PFSK-1 (cell line): ENCODE data around the gene CCDC61.

Source experiments
- FOXP2 ChIP-seq: optimal IDR thresholded peaks from 2 replicates; pipeline ENCODE3; 2011; ENCODE audit warnings: borderline replicate concordance, control low read depth, inconsistent platforms; ENCODE audit not compliant: insufficient read depth; ENCODE audit errors: extremely low read length, extremely low read depth
- POLR2AphosphoS5 ChIP-seq: IDR thresholded peaks from 2 replicates; pipeline ENCODE4 v1.6.1; 2012; ENCODE audit warnings: low read depth, mild to moderate bottlenecking, control low read depth, low read length, moderate library complexity
- SIN3A ChIP-seq: IDR thresholded peaks from 2 replicates; pipeline ENCODE4 v1.6.1; 2012; ENCODE audit warnings: mild to moderate bottlenecking, low read length, moderate library complexity, borderline replicate concordance; ENCODE audit not compliant: insufficient read depth
- TAF1 ChIP-seq: IDR thresholded peaks from 2 replicates; pipeline ENCODE4 v1.6.1; 2012; ENCODE audit warnings: low read length, control low read depth, borderline replicate concordance; ENCODE audit not compliant: insufficient read depth
- TF ChIP-seq, protein P1 (sequence below), 2 experiments: IDR thresholded peaks; 2 replicates each; pipeline versions ENCODE4 v1.6.1 to v1.8.0; 2011 to 2012; ENCODE audit warnings: low read depth in 2 of 2, low read length in 2 of 2, control low read depth in 1 of 2, inconsistent platforms in 1 of 2, mild to moderate bottlenecking in 1 of 2, moderate library complexity in 1 of 2; ENCODE audit not compliant: insufficient read depth in 1 of 2

Gene CCDC61

DNA sequence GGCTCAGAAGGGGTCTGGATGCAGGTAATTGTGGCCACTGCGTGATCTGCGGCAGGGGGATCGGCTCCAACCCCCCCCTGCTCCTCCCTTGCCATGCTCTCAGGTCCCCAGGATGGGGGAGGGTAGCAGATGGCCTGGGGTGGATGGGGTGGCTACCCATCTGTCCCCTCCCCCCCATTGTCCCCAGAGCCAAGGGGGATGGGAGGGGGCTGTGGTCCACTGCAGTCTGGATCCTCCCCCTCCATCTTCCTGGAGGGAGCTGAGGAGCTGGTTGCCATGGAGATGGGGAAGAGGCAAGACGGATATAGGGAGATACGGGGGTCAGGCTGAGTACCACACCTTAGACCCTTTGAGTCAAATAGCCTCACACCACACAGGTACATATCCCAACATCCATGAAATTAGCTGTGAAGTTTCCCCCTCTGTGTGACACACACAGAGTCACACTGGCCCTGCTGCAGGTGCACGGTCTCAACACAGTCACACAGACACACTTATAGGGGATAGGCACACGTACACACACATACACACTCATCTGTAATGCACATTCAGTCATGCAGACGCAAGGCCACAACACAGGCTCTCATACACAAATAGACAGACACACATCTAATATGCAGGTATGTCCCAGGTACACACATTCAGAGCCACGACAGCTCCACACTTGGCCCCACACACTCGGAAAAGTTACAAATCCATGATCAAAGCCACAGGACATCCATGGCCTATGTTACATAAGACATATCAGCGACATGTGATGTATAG lies 19.8 kb upstream of the CCDC61 start:
- TF ChIP-seq FOXP2 (no peak), TAF1 (no peak), POLR2AphosphoS5 (no peak), SIN3A (no peak)
- TF ChIP-seq, protein P1, sequence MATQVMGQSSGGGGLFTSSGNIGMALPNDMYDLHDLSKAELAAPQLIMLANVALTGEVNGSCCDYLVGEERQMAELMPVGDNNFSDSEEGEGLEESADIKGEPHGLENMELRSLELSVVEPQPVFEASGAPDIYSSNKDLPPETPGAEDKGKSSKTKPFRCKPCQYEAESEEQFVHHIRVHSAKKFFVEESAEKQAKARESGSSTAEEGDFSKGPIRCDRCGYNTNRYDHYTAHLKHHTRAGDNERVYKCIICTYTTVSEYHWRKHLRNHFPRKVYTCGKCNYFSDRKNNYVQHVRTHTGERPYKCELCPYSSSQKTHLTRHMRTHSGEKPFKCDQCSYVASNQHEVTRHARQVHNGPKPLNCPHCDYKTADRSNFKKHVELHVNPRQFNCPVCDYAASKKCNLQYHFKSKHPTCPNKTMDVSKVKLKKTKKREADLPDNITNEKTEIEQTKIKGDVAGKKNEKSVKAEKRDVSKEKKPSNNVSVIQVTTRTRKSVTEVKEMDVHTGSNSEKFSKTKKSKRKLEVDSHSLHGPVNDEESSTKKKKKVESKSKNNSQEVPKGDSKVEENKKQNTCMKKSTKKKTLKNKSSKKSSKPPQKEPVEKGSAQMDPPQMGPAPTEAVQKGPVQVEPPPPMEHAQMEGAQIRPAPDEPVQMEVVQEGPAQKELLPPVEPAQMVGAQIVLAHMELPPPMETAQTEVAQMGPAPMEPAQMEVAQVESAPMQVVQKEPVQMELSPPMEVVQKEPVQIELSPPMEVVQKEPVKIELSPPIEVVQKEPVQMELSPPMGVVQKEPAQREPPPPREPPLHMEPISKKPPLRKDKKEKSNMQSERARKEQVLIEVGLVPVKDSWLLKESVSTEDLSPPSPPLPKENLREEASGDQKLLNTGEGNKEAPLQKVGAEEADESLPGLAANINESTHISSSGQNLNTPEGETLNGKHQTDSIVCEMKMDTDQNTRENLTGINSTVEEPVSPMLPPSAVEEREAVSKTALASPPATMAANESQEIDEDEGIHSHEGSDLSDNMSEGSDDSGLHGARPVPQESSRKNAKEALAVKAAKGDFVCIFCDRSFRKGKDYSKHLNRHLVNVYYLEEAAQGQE (IDR thresholded peaks at IDR 0.05; ENCODE audit: insufficient read depth in 1 of 2, low read depth in 2 of 2, low read length in 2 of 2) = no peak

DNA sequence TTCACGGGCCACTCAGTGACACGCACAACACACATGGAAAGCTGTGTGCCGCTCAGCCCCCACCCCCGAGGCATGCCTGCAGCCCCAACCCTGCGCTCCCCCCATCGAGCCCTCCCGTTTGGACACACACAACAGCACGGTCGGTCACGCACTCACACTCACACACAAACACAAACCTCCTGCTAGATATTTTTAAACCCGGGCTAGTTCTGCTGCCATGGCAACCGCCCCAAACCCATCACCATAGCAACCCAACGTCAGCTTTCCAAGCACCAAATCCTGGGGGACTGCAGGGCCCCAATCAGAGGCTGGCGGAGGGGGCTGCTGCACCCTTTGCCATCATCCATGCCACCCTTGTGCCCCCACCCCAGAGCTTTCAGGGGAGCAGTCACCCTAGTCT lies 19.1 kb upstream of the CCDC61 start:
- TF ChIP-seq TAF1 (no peak), POLR2AphosphoS5 (no peak), FOXP2 (no peak)
- TF ChIP-seq, protein P1 (IDR thresholded peaks at IDR 0.05; ENCODE audit: insufficient read depth in 1 of 2, low read depth in 2 of 2, low read length in 2 of 2) = no peak

DNA sequence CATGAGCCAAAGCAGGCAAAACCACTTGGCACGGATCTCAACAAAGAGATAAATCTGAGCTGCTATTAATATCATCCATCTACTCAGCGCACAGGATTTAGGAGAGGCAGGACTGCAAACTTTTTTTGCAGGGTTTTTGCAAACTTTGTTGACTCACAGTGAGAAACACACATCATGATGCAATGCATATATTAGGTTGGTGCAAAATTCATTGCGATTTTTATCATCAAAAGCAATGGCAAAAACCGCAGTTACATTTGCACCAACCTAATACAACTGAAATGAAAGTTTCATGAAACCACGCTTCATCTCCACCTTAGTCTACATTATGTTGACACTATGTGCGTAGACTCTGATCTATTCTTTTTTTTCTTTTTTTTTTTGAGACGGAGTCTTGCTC lies 17.1 kb upstream of the CCDC61 start:
- no peak for TF ChIP-seq POLR2AphosphoS5
- TF ChIP-seq, protein P1 (IDR thresholded peaks at IDR 0.05; ENCODE audit: insufficient read depth in 1 of 2, low read depth in 2 of 2, low read length in 2 of 2) = no peak
- TF ChIP-seq SIN3A = no peak
- no peak for TF ChIP-seq TAF1
- TF ChIP-seq FOXP2 = no peak

DNA sequence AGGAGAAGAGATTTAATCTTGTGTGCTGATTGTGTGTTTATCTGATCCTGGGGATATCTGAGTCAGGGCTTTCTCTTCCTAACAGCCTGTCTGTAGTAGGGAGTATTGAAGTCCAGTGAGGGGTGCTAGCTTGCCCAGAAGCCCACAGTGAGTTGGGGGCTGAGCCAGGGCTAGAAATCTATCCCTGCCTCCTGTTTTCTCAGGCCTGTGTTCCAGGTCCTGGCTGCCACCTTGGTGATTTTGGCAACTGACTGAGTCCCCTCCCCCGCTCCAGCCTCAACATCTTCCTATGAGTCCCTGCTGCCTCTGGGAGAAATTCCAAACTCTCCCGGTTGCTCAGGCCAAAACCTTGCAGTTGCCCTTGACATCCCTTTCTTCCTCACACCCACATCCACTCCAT lies 13.9 kb upstream of the CCDC61 start:
- TF ChIP-seq TAF1 = no peak

DNA sequence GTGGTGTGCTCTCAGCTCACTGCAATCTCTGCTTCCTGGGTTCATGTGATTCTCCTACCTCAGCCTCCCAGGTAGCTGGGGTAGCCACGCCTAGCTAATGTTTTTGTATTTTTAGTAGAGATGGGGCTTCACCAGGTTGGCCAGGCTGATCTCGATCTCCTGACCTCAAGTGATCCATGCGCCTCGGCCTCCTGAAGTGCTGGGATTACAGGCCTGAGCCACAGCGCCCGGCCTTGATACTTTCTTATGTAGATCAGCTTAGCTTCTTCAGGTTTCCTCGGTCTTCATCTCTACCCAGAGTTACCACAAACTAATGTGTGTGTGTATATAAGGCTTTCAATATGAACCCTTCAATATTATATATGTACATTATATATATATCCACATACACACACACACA lies 9.9 kb upstream of the CCDC61 start:
- TF ChIP-seq FOXP2 (no peak), POLR2AphosphoS5 (no peak)
- TF ChIP-seq, protein P1 (IDR thresholded peaks at IDR 0.05; ENCODE audit: insufficient read depth in 1 of 2, low read depth in 2 of 2, low read length in 2 of 2) = no peak
